ENCODE results near the gene SEL1L3. TPM values are rescaled to one million over a fixed set of nuclear protein-coding genes. Genes with fewer than 3 reads are reported as not detected.

The SEL1L3 gene
- total RNA-seq, 1 donor from 2014 or later: 14.4 TPM

DNA sequence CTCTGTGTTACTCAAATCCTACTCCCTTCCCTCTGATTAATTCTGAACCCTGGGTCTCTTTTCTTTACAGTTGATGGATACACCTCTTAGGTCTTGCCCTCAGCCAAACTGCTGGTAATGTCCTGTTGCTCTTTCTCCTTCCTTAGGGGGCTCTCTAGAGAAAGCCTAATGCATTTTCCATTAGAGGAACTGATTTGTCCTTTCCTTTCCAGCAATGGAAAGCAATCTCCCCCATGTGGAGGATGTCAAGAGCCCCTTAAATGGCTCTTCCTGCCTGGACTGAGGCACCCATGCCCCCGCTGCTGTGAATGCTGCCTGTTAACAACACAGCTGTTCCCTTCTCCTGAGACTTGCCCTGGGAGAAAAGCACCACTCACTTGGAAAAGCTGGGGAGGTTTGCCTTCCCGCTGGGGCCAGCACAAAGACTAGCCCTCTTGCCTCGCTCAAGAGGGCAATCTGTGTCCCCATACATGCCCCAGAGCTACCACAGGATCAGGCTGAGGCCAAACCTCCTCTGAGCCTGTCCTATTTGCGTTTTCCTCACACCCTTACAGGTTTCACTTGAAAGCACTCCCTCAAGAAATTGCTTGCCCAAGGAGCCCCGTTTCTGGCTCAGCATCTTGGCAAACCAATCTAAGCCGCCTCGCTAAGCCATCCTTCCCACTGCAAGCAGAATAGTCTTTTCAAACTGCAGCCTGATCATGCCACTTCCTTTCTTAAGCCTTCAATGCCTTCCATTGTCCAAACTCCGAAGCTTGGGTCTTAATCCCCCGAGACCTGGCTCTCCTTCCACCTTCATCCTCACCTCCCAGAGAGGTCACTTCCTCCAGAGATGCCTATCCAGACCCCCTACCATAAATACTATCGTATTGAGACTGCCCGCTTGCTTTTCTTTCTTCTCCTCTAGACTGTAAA lies 28.0 kb upstream of the SEL1L3 start:
- Mint-ChIP-seq H3K36me3 (no peaks in the 10 kb centered on the region), H3K27me3 (ENCODE audit: low read depth) (peaks cover 2% of the 10 kb centered on the region), H3K4me3 (no peak overlapping the region), H3K27ac (no peak overlapping the region), H3K9me3 (no peaks in the 10 kb centered on the region), H3K4me1 (no peaks in the 10 kb centered on the region)
- TF ChIP-seq, protein P1, sequence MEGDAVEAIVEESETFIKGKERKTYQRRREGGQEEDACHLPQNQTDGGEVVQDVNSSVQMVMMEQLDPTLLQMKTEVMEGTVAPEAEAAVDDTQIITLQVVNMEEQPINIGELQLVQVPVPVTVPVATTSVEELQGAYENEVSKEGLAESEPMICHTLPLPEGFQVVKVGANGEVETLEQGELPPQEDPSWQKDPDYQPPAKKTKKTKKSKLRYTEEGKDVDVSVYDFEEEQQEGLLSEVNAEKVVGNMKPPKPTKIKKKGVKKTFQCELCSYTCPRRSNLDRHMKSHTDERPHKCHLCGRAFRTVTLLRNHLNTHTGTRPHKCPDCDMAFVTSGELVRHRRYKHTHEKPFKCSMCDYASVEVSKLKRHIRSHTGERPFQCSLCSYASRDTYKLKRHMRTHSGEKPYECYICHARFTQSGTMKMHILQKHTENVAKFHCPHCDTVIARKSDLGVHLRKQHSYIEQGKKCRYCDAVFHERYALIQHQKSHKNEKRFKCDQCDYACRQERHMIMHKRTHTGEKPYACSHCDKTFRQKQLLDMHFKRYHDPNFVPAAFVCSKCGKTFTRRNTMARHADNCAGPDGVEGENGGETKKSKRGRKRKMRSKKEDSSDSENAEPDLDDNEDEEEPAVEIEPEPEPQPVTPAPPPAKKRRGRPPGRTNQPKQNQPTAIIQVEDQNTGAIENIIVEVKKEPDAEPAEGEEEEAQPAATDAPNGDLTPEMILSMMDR (IDR thresholded peaks at IDR 0.05; ENCODE audit: unreplicated experiment): no peak
- no peak for DNase-seq (ENCODE audit: low spot score in 2 of 2, unreplicated experiment in 2 of 2)

DNA sequence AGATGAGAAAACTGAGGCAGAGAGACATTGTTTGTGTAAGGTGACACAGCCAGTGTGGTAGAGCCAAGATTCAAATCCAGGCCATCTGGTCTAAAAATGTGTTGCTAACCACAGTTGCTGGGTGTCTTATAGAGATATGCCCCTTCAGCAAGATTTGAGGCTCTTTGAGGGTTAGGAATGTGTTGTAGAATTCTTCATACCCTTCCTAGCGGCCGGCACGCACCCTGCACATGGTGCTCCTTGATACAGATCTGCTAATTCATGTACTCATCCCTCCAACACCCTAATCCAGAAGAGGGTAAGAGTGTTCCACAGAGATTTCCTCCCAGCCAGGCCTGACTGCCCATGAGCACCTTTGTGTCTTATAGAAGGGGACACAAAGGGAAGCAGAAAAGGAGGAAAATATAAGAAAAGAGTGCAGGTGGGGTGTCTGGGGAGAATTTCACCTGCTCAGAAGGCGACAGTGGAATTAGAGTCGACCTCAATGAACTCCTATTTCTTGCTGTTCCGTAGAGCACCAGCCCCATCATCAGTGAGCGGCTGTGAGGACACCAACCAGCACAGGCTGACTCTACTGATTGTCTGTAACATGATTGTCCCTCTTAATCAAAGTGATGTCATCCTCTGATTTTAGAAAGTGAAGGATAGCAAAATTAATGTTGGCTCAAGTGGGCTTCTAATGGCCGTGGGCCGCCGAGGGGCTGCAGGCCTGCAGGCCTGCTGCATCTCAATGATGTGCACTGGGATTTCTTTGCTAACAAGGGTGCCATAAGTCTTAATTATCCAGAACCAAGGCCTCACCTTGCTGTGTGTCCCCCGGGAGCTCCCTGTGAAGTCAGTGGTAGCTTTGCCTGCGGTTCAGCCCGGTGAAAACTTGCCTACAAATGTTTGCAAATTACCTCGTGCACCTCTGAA lies 27.1 kb upstream of the SEL1L3 start:
- Mint-ChIP-seq H3K9me3 (no peaks in the 10 kb centered on the region), H3K4me3 (no peak overlapping the region), H3K27ac (no peak overlapping the region), H3K4me1 (no peaks in the 10 kb centered on the region), H3K36me3 (no peaks in the 10 kb centered on the region), H3K27me3 (ENCODE audit: low read depth) (peaks cover 2% of the 10 kb centered on the region)
- no peak for DNase-seq (ENCODE audit: low spot score in 2 of 2, unreplicated experiment in 2 of 2)
- TF ChIP-seq, protein P1 (IDR thresholded peaks at IDR 0.05; ENCODE audit: unreplicated experiment): no peak

DNA sequence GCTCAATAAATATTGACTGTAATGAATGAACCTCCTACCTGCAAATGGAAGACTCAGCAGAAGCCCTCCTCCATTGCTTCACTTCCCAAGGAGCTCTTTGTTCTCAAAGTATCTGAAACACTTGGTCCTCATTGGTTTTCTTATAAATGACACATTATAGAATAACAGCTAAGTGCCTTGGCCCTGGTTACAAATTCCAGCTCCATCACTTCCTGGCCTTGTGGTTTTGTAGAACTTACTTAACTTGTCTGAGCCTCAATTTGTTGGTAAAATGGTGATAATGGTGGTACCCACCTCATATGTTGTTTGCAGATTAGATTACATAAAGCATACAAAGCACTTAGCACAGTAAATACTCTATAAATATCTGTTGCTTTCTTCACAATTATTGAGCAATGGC lies 26.0 kb upstream of the SEL1L3 start:
- peaks cover 2% of the 10 kb centered on the region for H3K27me3 Mint-ChIP-seq (ENCODE audit: low read depth)

DNA sequence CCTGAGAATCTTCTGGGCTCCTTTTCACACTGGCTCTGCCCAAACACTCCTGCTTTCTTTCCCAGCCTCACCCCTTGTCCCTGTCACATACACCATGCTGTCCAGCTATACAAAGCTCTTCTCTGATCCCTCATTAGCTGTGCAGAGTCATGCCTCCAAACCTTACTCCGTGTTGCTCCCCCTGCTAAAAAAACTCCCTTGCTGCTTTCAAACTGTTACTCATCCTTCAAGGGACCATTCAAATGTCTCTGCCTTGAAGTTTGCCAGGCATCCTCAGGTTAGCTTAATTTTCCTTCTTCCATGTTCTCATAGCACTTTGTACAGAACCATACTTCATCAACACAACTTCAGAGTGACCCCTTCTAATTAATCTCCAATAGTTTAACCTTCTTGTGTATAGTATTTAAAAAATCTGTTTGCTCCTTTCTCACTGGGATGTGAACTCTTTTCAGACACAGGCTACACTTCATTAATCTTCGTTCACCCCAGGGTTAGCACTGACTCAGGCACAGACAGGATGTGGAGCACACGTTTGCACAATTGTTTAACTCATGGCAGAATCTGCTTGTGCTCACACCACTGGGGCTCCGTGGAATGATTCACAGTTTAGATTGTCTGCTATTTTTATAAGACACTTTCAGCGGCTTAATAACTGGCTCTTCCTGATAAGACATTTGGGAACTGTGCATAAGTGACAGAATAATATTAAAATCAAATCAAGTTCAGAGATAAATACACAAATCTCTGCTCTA lies 21.4 kb upstream of the SEL1L3 start:
- H3K4me1 Mint-ChIP-seq: peaks cover 13% of the 10 kb centered on the region
- H3K36me3 Mint-ChIP-seq: no peaks in the 10 kb centered on the region
- peaks cover 3% of the 10 kb centered on the region for H3K9me3 Mint-ChIP-seq
- TF ChIP-seq, protein P1 (IDR thresholded peaks at IDR 0.05; ENCODE audit: unreplicated experiment): no peak
- H3K4me3 Mint-ChIP-seq: no peak overlapping the region
- no peak for DNase-seq (ENCODE audit: low spot score in 2 of 2, unreplicated experiment in 2 of 2)
- H3K27ac Mint-ChIP-seq: no peak overlapping the region
- H3K27me3 Mint-ChIP-seq (ENCODE audit: low read depth): no peaks in the 10 kb centered on the region

More for the DNA sequence above, 26.0 kb upstream of the SEL1L3 start:
- Mint-ChIP-seq H3K9me3 (no peaks in the 10 kb centered on the region), H3K36me3 (no peaks in the 10 kb centered on the region), H3K27ac (no peak overlapping the region), H3K4me1 (peaks cover 6% of the 10 kb centered on the region), H3K4me3 (no peak overlapping the region)
- TF ChIP-seq, protein P1 (IDR thresholded peaks at IDR 0.05; ENCODE audit: unreplicated experiment): no peak
- DNase-seq (ENCODE audit: low spot score in 2 of 2, unreplicated experiment in 2 of 2): no peak

DNA sequence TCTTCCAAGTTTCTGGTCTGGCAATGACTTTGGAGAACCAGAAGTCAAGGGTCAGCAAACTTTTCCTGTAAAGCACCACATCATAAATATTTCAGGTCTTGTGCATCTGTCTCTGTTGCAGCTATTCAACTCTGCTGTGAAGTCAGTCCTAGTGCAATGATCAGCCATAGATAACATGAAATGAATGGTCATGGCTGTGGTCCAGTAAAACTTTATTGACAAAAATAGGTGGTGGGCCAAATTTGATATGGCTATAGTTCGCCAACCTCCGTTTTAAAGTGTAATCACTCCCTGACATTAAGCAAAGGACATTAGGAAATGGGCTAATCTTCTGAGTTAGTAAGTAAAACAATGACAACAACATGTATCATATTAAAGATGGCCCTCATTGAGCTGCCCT lies 20.8 kb upstream of the SEL1L3 start:
- Mint-ChIP-seq H3K4me3 (no peak overlapping the region), H3K36me3 (no peaks in the 10 kb centered on the region), H3K27ac (no peak overlapping the region), H3K4me1 (peaks cover 13% of the 10 kb centered on the region), H3K27me3 (ENCODE audit: low read depth) (no peaks in the 10 kb centered on the region), H3K9me3 (peaks cover 3% of the 10 kb centered on the region)
- no peak for DNase-seq (ENCODE audit: low spot score in 2 of 2, unreplicated experiment in 2 of 2)
- TF ChIP-seq, protein P1 (IDR thresholded peaks at IDR 0.05; ENCODE audit: unreplicated experiment): no peak

Data from mesothelial cell of epicardium (in vitro differentiated cells).